H9 (cell line): ENCODE measurements around the gene IRF1. TPM values are rescaled to one million over a fixed set of nuclear protein-coding genes. Genes with fewer than 3 reads are reported as not detected.

Experiments
- DNase-seq: peaks from one replicate; pipeline ENCODE4 v3.0.0-alpha.2; 2017
- H2AFZ ChIP-seq: one replicate; pipeline ENCODE4 v1.6.1; 2013; ENCODE audit warnings: mild to moderate bottlenecking, low read length, control low read depth, moderate library complexity
- H2AK5ac ChIP-seq: 2 replicates; pipeline ENCODE4 v1.6.1; 2013; ENCODE audit warnings: low read length, control low read depth, mixed read lengths; ENCODE audit not compliant: insufficient read length
- H2BK120ac ChIP-seq: one replicate; pipeline ENCODE4 v1.6.1; 2013; ENCODE audit warnings: low read depth, mild to moderate bottlenecking, low read length, control low read depth, inconsistent platforms; ENCODE audit not compliant: poor library complexity, severe bottlenecking
- H2BK12ac ChIP-seq: 2 replicates; pipeline ENCODE4 v1.6.1; 2013; ENCODE audit warnings: low read length, control low read depth, mixed read lengths, low read depth; ENCODE audit not compliant: insufficient read length
- H2BK15ac ChIP-seq: 2 replicates; pipeline ENCODE4 v1.6.1; 2013; ENCODE audit warnings: low read depth, low read length, control low read depth
- H2BK20ac ChIP-seq: one replicate; pipeline ENCODE4 v1.6.1; 2013; ENCODE audit warnings: low read depth, mild to moderate bottlenecking, low read length, control low read depth, inconsistent platforms; ENCODE audit not compliant: poor library complexity, severe bottlenecking
- H2BK5ac ChIP-seq: 2 replicates; pipeline ENCODE4 v1.6.1; 2013; ENCODE audit warnings: low read length, control low read depth, mixed read lengths; ENCODE audit not compliant: insufficient read length
- H3K14ac ChIP-seq: 2 replicates; pipeline ENCODE4 v1.6.1; 2013; ENCODE audit warnings: low read length, control low read depth; ENCODE audit not compliant: insufficient read depth
- H3K18ac ChIP-seq: 2 replicates; pipeline ENCODE4 v1.6.1; 2013; ENCODE audit warnings: low read depth, mild to moderate bottlenecking, mixed read lengths, low read length, control low read depth; ENCODE audit not compliant: insufficient read length
- H3K23ac ChIP-seq: 2 replicates; pipeline ENCODE4 v1.6.1; 2013; ENCODE audit warnings: low read length, control low read depth, mixed read lengths, low read depth; ENCODE audit not compliant: insufficient read length
- H3K23me2 ChIP-seq: 2 replicates; pipeline ENCODE4 v1.6.1; 2013; ENCODE audit warnings: low read depth, mild to moderate bottlenecking, mixed read lengths, low read length, control low read depth; ENCODE audit not compliant: insufficient read length, poor library complexity, severe bottlenecking
- H3K27ac ChIP-seq: 2 replicates; pipeline ENCODE4 v1.5.1; 2013; ENCODE audit warnings: low read length, control low read depth, mixed read lengths, low read depth; ENCODE audit not compliant: insufficient read length
- H3K27me3 ChIP-seq: 2 replicates; pipeline ENCODE4 v1.6.1; 2013; ENCODE audit warnings: low read length, control low read depth, inconsistent platforms; ENCODE audit not compliant: insufficient read depth
- H3K4ac ChIP-seq: 2 replicates; pipeline ENCODE4 v1.6.1; 2013; ENCODE audit warnings: low read depth, mild to moderate bottlenecking, control low read depth, inconsistent platforms, low read length, moderate library complexity
- H3K4me1 ChIP-seq: 2 replicates; pipeline ENCODE4 v1.6.1; 2013; ENCODE audit warnings: low read length, control low read depth, inconsistent platforms; ENCODE audit not compliant: insufficient read depth
- H3K4me2 ChIP-seq: 2 replicates; pipeline ENCODE4 v1.6.1; 2013; ENCODE audit warnings: low read length, control low read depth, mixed read lengths; ENCODE audit not compliant: insufficient read length, insufficient read depth
- H3K56ac ChIP-seq: 2 replicates; pipeline ENCODE4 v1.6.1; 2013; ENCODE audit warnings: low read depth, mild to moderate bottlenecking, mixed read lengths, low read length, control low read depth; ENCODE audit not compliant: insufficient read length
- H3K79me1 ChIP-seq: 2 replicates; pipeline ENCODE4 v1.6.1; 2013; ENCODE audit warnings: low read depth, mild to moderate bottlenecking, moderate library complexity, low read length, control low read depth, inconsistent platforms; ENCODE audit not compliant: insufficient read depth, poor library complexity, severe bottlenecking
- H3K79me2 ChIP-seq: 2 replicates; pipeline ENCODE4 v1.6.1; 2013; ENCODE audit warnings: low read length, control low read depth, inconsistent platforms; ENCODE audit not compliant: insufficient read depth
- H3K9ac ChIP-seq: 2 replicates; pipeline ENCODE4 v1.6.1; 2013; ENCODE audit warnings: low read length, control low read depth, mixed read lengths; ENCODE audit not compliant: insufficient read length; ENCODE audit errors: extremely low read depth
- H3K9me3 ChIP-seq: one replicate; pipeline ENCODE4 v1.6.1; 2013; ENCODE audit warnings: low read depth, low read length, inconsistent platforms; ENCODE audit not compliant: control insufficient read depth
- H3T11ph ChIP-seq: one replicate; pipeline ENCODE4 v1.6.1; 2013; ENCODE audit warnings: mild to moderate bottlenecking, low read length, control low read depth, inconsistent platforms
- H4K20me1 ChIP-seq: one replicate; pipeline ENCODE4 v1.6.1; 2013; ENCODE audit not compliant: control insufficient read depth, insufficient read length, insufficient read depth
- H4K5ac ChIP-seq: 2 replicates; pipeline ENCODE4 v1.6.1; 2013; ENCODE audit warnings: low read depth, mild to moderate bottlenecking, mixed read lengths, low read length, control low read depth; ENCODE audit not compliant: insufficient read length
- H4K8ac ChIP-seq: replicated peaks from 2 replicates; pipeline ENCODE4 v1.6.1; 2013; ENCODE audit warnings: low read length, control low read depth, mixed read lengths, low read depth; ENCODE audit not compliant: insufficient read length
- H4K91ac ChIP-seq: 2 replicates; pipeline ENCODE4 v1.6.1; 2013; ENCODE audit warnings: low read depth, mild to moderate bottlenecking, moderate library complexity, mixed read lengths, low read length, control low read depth; ENCODE audit not compliant: insufficient read length
- H3K27ac Mint-ChIP-seq, 3 experiments: 2 replicates in 2 of 3; 3 replicates in 1 of 3; pipeline ENCODE4 v1.8.0; 2020 to 2021; ENCODE audit warnings: mixed read lengths in 3 of 3, mild to moderate bottlenecking in 1 of 3, moderate library complexity in 1 of 3
- H3K27me3 Mint-ChIP-seq: 2 replicates; pipeline ENCODE4 v1.8.0; 2021; ENCODE audit warnings: low read depth, mild to moderate bottlenecking, moderate library complexity, mixed read lengths
- H3K36me3 Mint-ChIP-seq, 3 experiments: 2 replicates in 2 of 3; 3 replicates in 1 of 3; pipeline ENCODE4 v1.8.0; 2020 to 2021; ENCODE audit warnings: low read depth in 3 of 3, mixed read lengths in 3 of 3; ENCODE audit not compliant: insufficient read depth in 1 of 3
- H3K4me1 Mint-ChIP-seq, 2 experiments: 2 replicates each; pipeline ENCODE4 v1.8.0; 2020; ENCODE audit warnings: mixed read lengths in 2 of 2
- H3K4me3 Mint-ChIP-seq, 2 experiments: 2 replicates in 1 of 2; 3 replicates in 1 of 2; pipeline ENCODE4 v1.8.0; 2020 to 2021; ENCODE audit warnings: mild to moderate bottlenecking in 2 of 2, mixed read lengths in 2 of 2, moderate library complexity in 1 of 2
- H3K9me3 Mint-ChIP-seq, 2 experiments: 2 replicates in 1 of 2; 3 replicates in 1 of 2; pipeline ENCODE4 v1.8.0; 2020; ENCODE audit warnings: mild to moderate bottlenecking in 2 of 2, mixed read lengths in 2 of 2, moderate library complexity in 1 of 2
- WGBS: extraction: QIAGEN DNeasy Blood & Tissue Kit; methylation state at CpG from one replicate; pipeline ENCODE4 v1.1.7; 2013; ENCODE audit warnings: missing lambda C conversion rate, low lambda C conversion rate, mixed read lengths; ENCODE audit not compliant: insufficient read length; ENCODE audit errors: extremely low coverage; 5-methylcytosine and 5-hydroxymethylcytosine counted together
- total RNA-seq: library from RNA; stranded (reverse); gene quantifications from 2 replicates; pipeline ENCODE4 v1.2.1, GENCODE V29; 2021
- TF ChIP-seq, protein P1 (sequence below): fragments of 200-600 bp; sonication (generic); conservative IDR thresholded peaks from 3 replicates; pipeline ENCODE4 v1.8.0; 2021; ENCODE audit warnings: antibody characterized with exemption, mild to moderate bottlenecking

IRF1 gene
- total RNA-seq, 1 experiment from 2014 or later, result 8.7 TPM

DNA sequence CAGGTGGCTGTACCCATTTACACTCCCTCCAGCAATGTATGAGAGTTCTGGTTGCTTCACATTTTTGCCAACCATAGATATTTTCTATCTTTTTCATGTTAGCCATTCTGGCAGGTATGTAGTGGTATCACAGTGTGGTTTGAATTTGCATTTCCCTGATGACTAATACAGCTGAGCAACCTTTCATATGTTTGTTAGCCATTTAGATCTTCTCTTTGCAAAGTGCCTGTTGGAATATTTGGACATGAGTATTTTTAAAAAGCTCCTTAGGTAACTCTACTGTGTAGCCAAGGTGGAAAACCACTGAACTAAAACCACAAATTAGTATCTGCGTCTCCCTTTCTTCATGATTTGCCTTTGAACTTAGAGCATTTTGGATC, 31.9 kb downstream of the IRF1 start:
- Histone ChIP-seq H2BK15ac (no peak overlapping the region), H3K79me1 (no peaks in the 10 kb centered on the region), H3K4me2 (no peak overlapping the region), H3T11ph (no peak overlapping the region), H2BK20ac (no peak overlapping the region), H2AFZ (no peak overlapping the region), H3K23me2 (no peaks in the 10 kb centered on the region), H2AK5ac (no peak overlapping the region), H2BK5ac (no peak overlapping the region), H3K27me3 (no peaks in the 10 kb centered on the region), H3K9me3 (no peaks in the 10 kb centered on the region), H4K20me1 (no peaks in the 10 kb centered on the region), H4K8ac (no peak overlapping the region), H3K56ac (no peak overlapping the region), H3K4me1 (peaks cover 6% of the 10 kb centered on the region; the same call in 1 of the 2 replicates), H3K79me2 (no peaks in the 10 kb centered on the region), H2BK120ac (no peak overlapping the region), H3K27ac (no peak overlapping the region), H3K4ac (no peak overlapping the region), H3K14ac (no peak overlapping the region), H3K9ac (no peak overlapping the region), H4K5ac (no peak overlapping the region), H4K91ac (no peak overlapping the region), H3K18ac (no peak overlapping the region), H3K23ac (no peak overlapping the region), H2BK12ac (no peak overlapping the region)
- DNase-seq, result no peak
- Mint-ChIP-seq H3K4me1 (peaks cover 31 to 34% of the 10 kb centered on the region in 2 experiments), H3K27me3 (peaks cover 3% of the 10 kb centered on the region), H3K4me3 (no peak overlapping the region), H3K36me3 (no peaks in the 10 kb centered on the region; a peak in 1 of 7 replicates), H3K9me3 (no peaks in the 10 kb centered on the region; a peak in 1 of 5 replicates), H3K27ac (no peak overlapping the region)
- no CpG with 5 or more reads among the region's 1 CpG for WGBS
- TF ChIP-seq, protein P1, sequence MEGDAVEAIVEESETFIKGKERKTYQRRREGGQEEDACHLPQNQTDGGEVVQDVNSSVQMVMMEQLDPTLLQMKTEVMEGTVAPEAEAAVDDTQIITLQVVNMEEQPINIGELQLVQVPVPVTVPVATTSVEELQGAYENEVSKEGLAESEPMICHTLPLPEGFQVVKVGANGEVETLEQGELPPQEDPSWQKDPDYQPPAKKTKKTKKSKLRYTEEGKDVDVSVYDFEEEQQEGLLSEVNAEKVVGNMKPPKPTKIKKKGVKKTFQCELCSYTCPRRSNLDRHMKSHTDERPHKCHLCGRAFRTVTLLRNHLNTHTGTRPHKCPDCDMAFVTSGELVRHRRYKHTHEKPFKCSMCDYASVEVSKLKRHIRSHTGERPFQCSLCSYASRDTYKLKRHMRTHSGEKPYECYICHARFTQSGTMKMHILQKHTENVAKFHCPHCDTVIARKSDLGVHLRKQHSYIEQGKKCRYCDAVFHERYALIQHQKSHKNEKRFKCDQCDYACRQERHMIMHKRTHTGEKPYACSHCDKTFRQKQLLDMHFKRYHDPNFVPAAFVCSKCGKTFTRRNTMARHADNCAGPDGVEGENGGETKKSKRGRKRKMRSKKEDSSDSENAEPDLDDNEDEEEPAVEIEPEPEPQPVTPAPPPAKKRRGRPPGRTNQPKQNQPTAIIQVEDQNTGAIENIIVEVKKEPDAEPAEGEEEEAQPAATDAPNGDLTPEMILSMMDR, result no peak
